GM21390 (cell line): ENCODE results near the gene TOMM7.
"Not testable (repeated sequence)": the region's sequence is repeated elsewhere in the genome, so short reads cannot be mapped to it uniquely, and the experiment has no call there.

ENCODE experiments used
- ATAC-seq: cut with Tn5 transposase; IDR thresholded peaks from one replicate; pipeline ENCODE4 v1.9.1; 2021; ENCODE audit not compliant: unreplicated experiment

Gene TOMM7

GRCh38 chr7:22854158-22855048 is 31.8 kb upstream of the TOMM7 start:
- ATAC-seq: peak; percentile 84

DNA sequence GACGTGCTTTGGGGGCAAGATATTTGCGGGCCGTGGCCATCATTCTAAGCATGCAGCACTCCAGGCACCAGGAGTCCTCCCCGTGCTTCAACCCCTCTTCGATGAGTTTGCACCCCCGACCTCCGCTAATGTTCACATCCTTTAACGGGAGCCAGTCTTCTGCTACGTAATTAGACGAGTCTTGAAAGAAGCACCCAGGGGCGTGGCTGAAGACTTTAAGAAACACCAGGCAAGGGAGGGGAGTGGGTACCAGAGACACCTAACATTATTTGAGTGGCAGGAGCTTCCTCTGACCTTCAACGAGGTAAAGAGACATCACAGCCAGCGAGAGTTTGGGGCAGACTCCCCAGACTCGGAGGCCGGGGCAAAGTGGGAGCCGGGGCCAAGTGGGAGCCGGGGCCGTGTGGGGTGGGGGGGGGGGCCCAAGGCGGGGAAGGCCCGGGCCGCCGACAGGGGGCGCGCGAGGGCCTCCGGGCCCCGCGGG is 31.1 kb upstream of the TOMM7 start:
- peak; percentile 15 for ATAC-seq

DNA sequence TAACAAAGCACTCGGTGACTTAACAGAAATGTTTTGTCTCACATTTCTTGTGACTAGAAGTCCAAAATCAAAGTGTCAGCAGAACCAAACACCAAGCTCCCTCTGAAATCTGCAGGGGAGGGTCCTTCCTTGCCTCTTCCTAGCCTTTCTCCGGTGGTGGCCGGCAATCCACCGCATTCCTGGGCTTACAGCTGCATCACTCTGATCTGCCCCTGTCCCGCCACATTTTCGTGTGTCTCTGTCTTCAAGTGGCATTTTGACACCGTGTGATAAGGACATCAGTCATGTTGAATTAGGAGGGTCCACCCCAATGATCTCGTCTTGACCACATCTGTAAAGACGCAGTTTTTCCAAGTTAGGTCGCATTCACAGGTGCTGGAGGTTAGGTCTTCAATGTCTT is 30.5 kb upstream of the TOMM7 start:
- ATAC-seq: no peak

GRCh38 chr7:22851145-22851544 is 28.5 kb upstream of the TOMM7 start:
- no peak for ATAC-seq

GRCh38 chr7:22850394-22850793 is 27.7 kb upstream of the TOMM7 start:
- ATAC-seq: not testable (repeated sequence)

- no peak for ATAC-seq
These were observed 27.0 kb upstream of the TOMM7 start for GRCh38 chr7:22849662-22850061.

GRCh38 chr7:22849172-22849571 is 26.5 kb upstream of the TOMM7 start:
- no peak for ATAC-seq

DNA sequence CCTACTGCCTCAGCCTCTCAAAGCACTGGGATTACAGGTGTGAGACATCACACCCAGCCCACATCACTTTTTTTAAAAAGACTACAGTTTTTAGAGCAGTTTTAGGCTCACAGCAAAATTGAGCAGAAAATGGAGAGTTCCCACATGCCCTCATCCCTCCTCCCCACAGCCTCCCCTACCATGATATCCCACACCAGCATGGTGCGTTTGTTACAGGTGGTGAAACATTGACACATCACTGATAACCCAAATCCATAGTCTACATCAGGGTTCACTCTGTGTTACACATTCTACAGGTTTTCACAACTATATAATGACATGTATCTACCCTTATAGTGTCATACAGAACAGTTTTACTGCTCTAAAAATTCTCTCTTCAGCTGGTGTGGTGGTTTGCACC is 24.3 kb upstream of the TOMM7 start:
- ATAC-seq: no peak

DNA sequence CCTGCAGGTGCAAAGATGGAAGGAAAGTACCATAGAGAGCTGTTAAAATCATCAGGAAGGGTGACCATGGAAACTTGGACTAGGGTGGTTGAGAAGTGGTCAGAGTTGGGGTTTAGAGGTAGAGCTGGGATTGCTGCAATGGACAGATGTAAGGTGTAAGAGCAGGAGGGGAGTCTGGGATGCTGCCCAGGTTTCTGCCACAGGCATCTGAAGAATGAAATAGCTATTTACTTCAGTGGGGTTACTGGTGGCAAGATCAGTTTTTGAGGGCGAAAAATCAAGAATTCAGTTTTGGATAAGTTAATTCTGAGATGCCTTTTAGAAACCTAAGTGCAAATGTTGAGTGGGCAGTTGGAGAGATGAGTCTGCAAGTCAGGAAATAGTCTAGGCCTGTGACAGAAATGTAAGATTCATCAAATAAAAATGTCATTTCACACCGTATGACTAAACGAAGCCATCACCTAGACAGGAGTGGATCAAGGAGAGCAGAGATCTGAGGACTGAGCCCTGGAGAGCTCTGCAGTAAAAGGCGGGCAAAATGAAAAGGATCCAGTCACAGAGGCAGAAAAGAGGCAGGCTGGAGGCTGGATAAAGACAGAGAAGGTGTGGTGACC is 22.7 kb upstream of the TOMM7 start:
- ATAC-seq: no peak

- ATAC-seq: no peak
These were observed 21.1 kb upstream of the TOMM7 start for GRCh38 chr7:22843681-22844309.

- ATAC-seq: no peak
These were observed 20.3 kb upstream of the TOMM7 start for GRCh38 chr7:22842973-22843372.

GRCh38 chr7:22842383-22842941 is 19.8 kb upstream of the TOMM7 start:
- no peak for ATAC-seq

DNA sequence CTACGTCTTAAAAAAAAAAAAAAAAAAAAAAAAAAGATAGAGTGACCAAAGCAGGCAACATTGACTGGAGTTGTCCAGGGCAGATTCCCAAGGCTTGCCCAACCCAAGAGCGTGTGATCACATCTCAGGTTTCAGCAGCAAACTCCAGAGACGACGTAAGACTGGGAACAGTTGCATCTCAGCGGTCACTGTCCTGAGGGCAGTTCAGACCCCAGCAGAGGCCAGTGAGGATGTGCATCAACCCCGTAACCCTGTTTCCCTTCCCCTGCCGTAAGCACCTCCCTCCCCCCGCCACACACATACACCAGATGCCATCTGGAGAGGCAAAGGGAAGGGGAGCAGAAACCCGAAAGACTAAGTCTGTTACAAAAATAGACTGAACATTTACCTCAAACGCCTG is 19.3 kb upstream of the TOMM7 start:
- ATAC-seq: no peak

- no peak for ATAC-seq
These were observed 14.7 kb upstream of the TOMM7 start for GRCh38 chr7:22837308-22837707.

- not testable (repeated sequence) for ATAC-seq
These were observed 13.9 kb upstream of the TOMM7 start for GRCh38 chr7:22836506-22836905.

GRCh38 chr7:22833957-22834356 is 11.3 kb upstream of the TOMM7 start:
- ATAC-seq: no peak

DNA sequence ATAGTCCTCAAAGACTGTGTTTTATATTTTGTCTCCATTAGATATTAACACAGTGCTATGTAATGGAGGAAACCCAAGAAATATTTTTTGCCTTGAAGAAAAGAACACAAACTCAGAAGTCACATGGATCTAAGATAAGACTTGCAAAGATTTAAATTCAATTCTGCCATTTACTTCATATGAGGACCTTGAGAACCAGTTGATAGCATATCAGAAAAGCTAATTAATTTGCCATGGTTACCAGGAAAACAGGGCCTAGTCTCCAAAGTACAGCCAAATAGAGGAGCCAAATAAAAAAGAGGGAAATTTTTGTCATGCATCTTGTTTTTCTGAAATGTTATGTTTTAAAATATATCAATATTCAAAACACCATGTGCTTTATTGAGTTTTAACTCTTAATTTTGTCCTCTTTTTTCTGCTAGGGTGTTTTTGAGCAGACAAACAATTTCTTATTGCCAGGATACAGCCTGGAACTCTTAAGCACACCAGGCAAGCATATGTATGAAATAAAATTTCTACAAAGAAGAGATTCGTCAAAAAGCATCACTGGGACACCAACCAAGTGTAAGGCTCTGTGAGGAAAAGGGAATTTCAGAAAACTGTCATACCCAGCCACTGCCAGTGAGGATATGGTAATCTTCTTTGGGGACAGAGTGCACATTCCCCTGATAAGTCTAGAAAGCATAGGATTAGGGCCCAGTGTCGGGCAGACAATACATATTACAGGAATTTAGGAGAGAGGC is 10.6 kb upstream of the TOMM7 start:
- no peak for ATAC-seq

DNA sequence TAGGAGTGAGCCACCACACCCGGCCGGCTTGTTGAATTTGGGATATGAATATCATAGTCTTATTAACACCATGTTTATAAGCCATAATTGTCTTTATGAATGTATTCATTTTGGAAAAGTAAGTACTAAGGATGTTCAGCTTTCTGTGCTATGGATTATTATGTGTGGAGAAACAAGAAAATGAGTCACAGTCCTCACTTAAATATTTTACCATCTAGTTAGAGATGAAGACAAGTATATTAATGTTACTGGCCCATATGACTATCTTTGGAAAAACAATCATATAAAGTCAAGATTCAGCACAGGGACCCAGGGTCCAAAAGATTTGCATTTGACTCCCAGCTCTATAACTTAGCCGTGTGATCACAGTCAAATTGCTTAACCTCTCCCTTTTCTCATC is 9.8 kb upstream of the TOMM7 start:
- ATAC-seq: no peak

- ATAC-seq: no peak
These were observed 9.1 kb upstream of the TOMM7 start for GRCh38 chr7:22831602-22832305.

DNA sequence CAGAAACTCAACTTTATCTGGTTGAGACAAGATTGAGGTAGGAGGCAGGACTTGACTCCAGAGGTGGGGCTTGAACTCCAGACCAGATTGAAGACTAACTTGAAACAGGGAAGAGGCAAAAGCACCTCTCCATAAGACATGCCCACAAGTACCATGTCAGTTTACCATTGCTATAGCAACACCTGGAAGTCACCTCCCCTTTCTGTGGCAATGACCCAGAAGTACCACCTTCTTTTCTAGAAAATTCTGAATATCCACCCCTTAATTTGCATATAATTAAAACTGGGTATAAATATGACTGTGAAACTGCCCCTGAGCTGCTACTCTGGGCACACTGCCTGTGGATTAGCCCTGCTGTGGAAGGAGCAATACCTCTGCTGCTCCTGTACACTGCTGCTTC is 4.9 kb upstream of the TOMM7 start:
- ATAC-seq: no peak
